ENCODE results near the gene SLC9A9. TPM values are rescaled to one million over a fixed set of nuclear protein-coding genes. Genes with fewer than 3 reads are reported as not detected.

Gene SLC9A9
- total RNA-seq, 1 experiment from 2014 or later: 1.5 TPM

- Mint-ChIP-seq H3K27ac (ENCODE audit: unreplicated experiment) (no peak overlapping the region), H3K4me1 (ENCODE audit: low read depth, unreplicated experiment) (peaks cover 18% of the 10 kb centered on the region), H3K9me3 (ENCODE audit: low read depth, unreplicated experiment) (peaks cover 2% of the 10 kb centered on the region), H3K4me3 (ENCODE audit: low read depth, unreplicated experiment) (no peak overlapping the region), H3K27me3 (ENCODE audit: unreplicated experiment) (no peaks in the 10 kb centered on the region), H3K36me3 (ENCODE audit: insufficient read depth, unreplicated experiment) (no peaks in the 10 kb centered on the region)
- intact Hi-C loops (cut with micrococcal nuclease; ENCODE audit: unreplicated experiment): no loop called here
- BruUV-seq (replicated peaks): no TSS peak
- no peak for TF ChIP-seq CTCF (IDR thresholded peaks at IDR 0.05; ENCODE audit: unreplicated experiment)
- CTCF ChIA-PET: interaction anchor here (0.7 to 1.1 kb wide), 2 partner anchors 16 to 72 kb away, joined by 3 read pairs; no protein-coding TSS in a partner anchor
- DNase-seq: no peak
Measured at GRCh38 chr3:143356839-143357238, 491.4 kb downstream of the SLC9A9 start.

GRCh38 chr3:143354342-143354741, 493.9 kb downstream of the SLC9A9 start:
- CTCF ChIA-PET: interaction anchor here (0.6 kb wide), 1 partner anchor 125 kb away, joined by 3 read pairs; no protein-coding TSS in a partner anchor

GRCh38 chr3:143352850-143353550, 495.3 kb downstream of the SLC9A9 start:
- Mint-ChIP-seq H3K27ac (ENCODE audit: unreplicated experiment) (no peak overlapping the region), H3K9me3 (ENCODE audit: low read depth, unreplicated experiment) (peaks cover 2% of the 10 kb centered on the region), H3K27me3 (ENCODE audit: unreplicated experiment) (no peaks in the 10 kb centered on the region), H3K4me3 (ENCODE audit: low read depth, unreplicated experiment) (no peak overlapping the region), H3K36me3 (ENCODE audit: insufficient read depth, unreplicated experiment) (no peaks in the 10 kb centered on the region), H3K4me1 (ENCODE audit: low read depth, unreplicated experiment) (no peaks in the 10 kb centered on the region)
- no TSS peak for BruUV-seq (replicated peaks)
- DNase-seq: no peak
- intact Hi-C loops (cut with micrococcal nuclease; ENCODE audit: unreplicated experiment): no loop called here
- no peak for TF ChIP-seq CTCF (IDR thresholded peaks at IDR 0.05; ENCODE audit: unreplicated experiment)
- CTCF ChIA-PET: no interaction called here

More at GRCh38 chr3:143354342-143354741, 493.9 kb downstream of the SLC9A9 start:
- TF ChIP-seq CTCF (IDR thresholded peaks at IDR 0.05; ENCODE audit: unreplicated experiment): no peak
- intact Hi-C loops (cut with micrococcal nuclease; ENCODE audit: unreplicated experiment): no loop called here
- Mint-ChIP-seq H3K27ac (ENCODE audit: unreplicated experiment) (no peak overlapping the region), H3K9me3 (ENCODE audit: low read depth, unreplicated experiment) (peaks cover 2% of the 10 kb centered on the region), H3K4me1 (ENCODE audit: low read depth, unreplicated experiment) (peaks cover 13% of the 10 kb centered on the region), H3K4me3 (ENCODE audit: low read depth, unreplicated experiment) (no peak overlapping the region), H3K27me3 (ENCODE audit: unreplicated experiment) (no peaks in the 10 kb centered on the region), H3K36me3 (ENCODE audit: insufficient read depth, unreplicated experiment) (no peaks in the 10 kb centered on the region)
- BruUV-seq (replicated peaks): no TSS peak
- no peak for DNase-seq

- CTCF ChIA-PET: no interaction called here
- H3K27ac Mint-ChIP-seq (ENCODE audit: unreplicated experiment): no peak overlapping the region
- H3K4me3 Mint-ChIP-seq (ENCODE audit: low read depth, unreplicated experiment): no peak overlapping the region
- H3K9me3 Mint-ChIP-seq (ENCODE audit: low read depth, unreplicated experiment): peaks cover 2% of the 10 kb centered on the region
- BruUV-seq (replicated peaks): no TSS peak
- intact Hi-C loops (cut with micrococcal nuclease; ENCODE audit: unreplicated experiment): no loop called here
- TF ChIP-seq CTCF (IDR thresholded peaks at IDR 0.05; ENCODE audit: unreplicated experiment): no peak
- H3K36me3 Mint-ChIP-seq (ENCODE audit: insufficient read depth, unreplicated experiment): no peaks in the 10 kb centered on the region
- no peaks in the 10 kb centered on the region for H3K4me1 Mint-ChIP-seq (ENCODE audit: low read depth, unreplicated experiment)
- DNase-seq: no peak
- H3K27me3 Mint-ChIP-seq (ENCODE audit: unreplicated experiment): no peaks in the 10 kb centered on the region
Measured at GRCh38 chr3:143351895-143352608, 496.2 kb downstream of the SLC9A9 start.

Measured in Calu3 (cell line).